Endodermal cell (in vitro differentiated cells): Measurements from ENCODE around the gene LRRC36. TPM values are rescaled to one million over a fixed set of nuclear protein-coding genes. Genes with fewer than 3 reads are reported as not detected.
A peak's percentile ranks its signal among the peaks of the same experiment; 100 is the strongest.

ENCODE experiments used
- DNase-seq: peaks from one replicate; pipeline ENCODE4 v3.0.0-alpha.2; 2017
- H3K27ac ChIP-seq: 2 replicates; pipeline ENCODE4 v1.5.1; 2013; ENCODE audit warnings: mild to moderate bottlenecking, low read depth, low read length, moderate library complexity
- H3K27me3 ChIP-seq: 2 replicates; pipeline ENCODE4 v1.6.1; 2013; ENCODE audit warnings: mild to moderate bottlenecking, low read length, moderate library complexity; ENCODE audit not compliant: insufficient read depth, control insufficient read depth, poor library complexity, severe bottlenecking
- H3K36me3 ChIP-seq: 2 replicates; pipeline ENCODE4 v1.7.0; 2013; ENCODE audit warnings: mild to moderate bottlenecking, low read length, moderate library complexity; ENCODE audit not compliant: control insufficient read depth, insufficient read depth
- H3K4me1 ChIP-seq: one replicate; pipeline ENCODE4 v1.7.0; 2013; ENCODE audit warnings: low read length; ENCODE audit not compliant: control insufficient read depth, insufficient read depth
- H3K4me3 ChIP-seq: 2 replicates; pipeline ENCODE4 v1.5.1; 2013; ENCODE audit warnings: mild to moderate bottlenecking, low read length, moderate library complexity
- H3K9ac ChIP-seq: 2 replicates; pipeline ENCODE4 v1.6.1; 2013; ENCODE audit warnings: mild to moderate bottlenecking, low read length, moderate library complexity; ENCODE audit not compliant: poor library complexity, severe bottlenecking; ENCODE audit errors: extremely low read depth
- H3K9me3 ChIP-seq: 2 replicates; pipeline ENCODE4 v1.6.1; 2013; ENCODE audit warnings: mild to moderate bottlenecking, low read length, moderate library complexity; ENCODE audit not compliant: control insufficient read depth
- H3K27ac Mint-ChIP-seq: 2 replicates; pipeline ENCODE4 v1.8.0; 2020; ENCODE audit warnings: mixed read lengths
- H3K27me3 Mint-ChIP-seq: 2 replicates; pipeline ENCODE4 v1.8.0; 2021; ENCODE audit warnings: mild to moderate bottlenecking, mixed read lengths; ENCODE audit not compliant: insufficient read depth
- H3K36me3 Mint-ChIP-seq: 2 replicates; pipeline ENCODE4 v1.8.0; 2020; ENCODE audit warnings: low read depth, mixed read lengths
- H3K4me1 Mint-ChIP-seq: 2 replicates; pipeline ENCODE4 v1.8.0; 2020; ENCODE audit warnings: mixed read lengths
- H3K4me3 Mint-ChIP-seq: 2 replicates; pipeline ENCODE4 v1.8.0; 2020; ENCODE audit warnings: mild to moderate bottlenecking, moderate library complexity, mixed read lengths
- H3K9me3 Mint-ChIP-seq: 2 replicates; pipeline ENCODE4 v1.8.0; 2020; ENCODE audit warnings: mild to moderate bottlenecking, mixed read lengths
- CTCF ChIP-seq: fragments of 200-600 bp; sonication (generic); conservative IDR thresholded peaks from 2 replicates; pipeline ENCODE4 v1.5.0; 2021; ENCODE audit warnings: antibody characterized with exemption, mild to moderate bottlenecking
- WGBS, 2 experiments: methylation state at CpG; one replicate each; pipeline versions ENCODE4 v1.1.5 to v1.1.7; 2013; ENCODE audit warnings: missing lambda C conversion rate in 2 of 2, mixed read lengths in 1 of 2; ENCODE audit not compliant: insufficient coverage in 1 of 2, insufficient read length in 1 of 2; 5-methylcytosine and 5-hydroxymethylcytosine counted together
- total RNA-seq, 2 donors: library from RNA; stranded (reverse); fragmentation: NEBNext Ultra II Directional in 1 of 2; extraction: Animal tissue kit (Norgen Biotek cat#: 25700) in 1 of 2; gene quantifications; 2 replicates in 1 of 2; 3 replicates in 1 of 2; pipeline ENCODE4 v1.2.1, GENCODE V29; 2021

The LRRC36 gene
- total RNA-seq, 2 donors from 2014 or later = 0.73 TPM; not detected in 1

- no peak overlapping the region for H3K4me3 ChIP-seq
- H3K9ac ChIP-seq = no peak overlapping the region
- H3K36me3 ChIP-seq = no peaks in the 10 kb centered on the region
- no peak for DNase-seq
- Mint-ChIP-seq H3K27ac (no peak overlapping the region), H3K27me3 (peaks cover 12% of the 10 kb centered on the region), H3K4me3 (no peak overlapping the region), H3K9me3 (no peaks in the 10 kb centered on the region), H3K4me1 (peaks cover 19% of the 10 kb centered on the region), H3K36me3 (no peaks in the 10 kb centered on the region)
- no peaks in the 10 kb centered on the region for H3K9me3 ChIP-seq
- WGBS, 2 experiments = 89 to 90% methylated on average over 4 to 18 of the region's 18 CpGs
- no peak for TF ChIP-seq CTCF
- H3K27me3 ChIP-seq = no peaks in the 10 kb centered on the region
- H3K27ac ChIP-seq = peak overlapping the region; percentile 5
- H3K4me1 ChIP-seq = peaks cover 6% of the 10 kb centered on the region
Measured at GRCh38 chr16:67406111-67406971, 79.7 kb downstream of the LRRC36 start.

- TF ChIP-seq CTCF = no peak
- H3K36me3 ChIP-seq = no peaks in the 10 kb centered on the region
- H3K27ac Mint-ChIP-seq = no peak overlapping the region
- DNase-seq = no peak
- H3K27ac ChIP-seq = no peak overlapping the region
- no peaks in the 10 kb centered on the region for H3K36me3 Mint-ChIP-seq
- no peaks in the 10 kb centered on the region for H3K9me3 Mint-ChIP-seq
- H3K9me3 ChIP-seq = no peaks in the 10 kb centered on the region
- 74 to 94% methylated on average over 4 to 7 of the region's 7 CpGs for WGBS, 2 experiments
- peaks cover 6% of the 10 kb centered on the region for H3K4me1 ChIP-seq
- no peak overlapping the region for H3K4me3 Mint-ChIP-seq
- no peak overlapping the region for H3K4me3 ChIP-seq
- H3K27me3 Mint-ChIP-seq = peaks cover 6% of the 10 kb centered on the region
- no peaks in the 10 kb centered on the region for H3K27me3 ChIP-seq
- H3K9ac ChIP-seq = no peak overlapping the region
- peaks cover 20% of the 10 kb centered on the region for H3K4me1 Mint-ChIP-seq
Measured at GRCh38 chr16:67407176-67407787, 80.7 kb downstream of the LRRC36 start.

- Mint-ChIP-seq H3K4me1 (peaks cover 22% of the 10 kb centered on the region), H3K36me3 (no peaks in the 10 kb centered on the region), H3K27ac (peak overlapping the region; percentile 2), H3K9me3 (no peaks in the 10 kb centered on the region), H3K4me3 (no peak overlapping the region), H3K27me3 (peaks cover 1% of the 10 kb centered on the region)
- no peak for DNase-seq
- H3K27me3 ChIP-seq = no peaks in the 10 kb centered on the region
- peak; percentile 67 for TF ChIP-seq CTCF
- no peaks in the 10 kb centered on the region for H3K36me3 ChIP-seq
- H3K9me3 ChIP-seq = no peaks in the 10 kb centered on the region
- H3K27ac ChIP-seq = no peak overlapping the region
- WGBS, 2 experiments = 87 to 89% methylated on average over 5 to 6 of the region's 6 CpGs
- H3K9ac ChIP-seq = no peak overlapping the region
- H3K4me3 ChIP-seq = no peak overlapping the region
- H3K4me1 ChIP-seq = peaks cover 6% of the 10 kb centered on the region
Measured at GRCh38 chr16:67407788-67408452, 81.3 kb downstream of the LRRC36 start.
